ENCODE measurements around the gene RAP2A.

RAP2A gene

DNA sequence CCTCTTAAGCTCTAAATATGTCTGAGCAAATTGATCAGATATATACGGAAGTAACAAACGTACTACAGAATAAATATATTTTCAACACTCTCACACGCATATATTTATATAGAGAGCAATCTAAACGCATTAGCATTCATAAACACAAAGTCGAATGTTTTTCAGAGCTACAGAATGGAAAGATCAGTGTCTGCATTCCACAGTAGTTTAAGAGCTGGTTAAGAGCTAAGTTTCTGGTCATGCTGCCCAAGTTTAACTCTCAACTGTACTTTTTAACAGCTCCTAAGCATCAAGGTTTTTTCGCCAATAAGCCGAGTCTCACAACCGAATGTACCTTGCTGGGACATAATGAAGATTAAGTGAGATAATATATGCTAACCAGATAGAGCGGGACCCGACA lies 36.7 kb upstream of the RAP2A start:
- no peaks in the 10 kb centered on the region for H3K9me2 ChIP-seq (replicated peaks; ENCODE audit: insufficient read depth, low read length)
- H3K9me3 ChIP-seq (ENCODE audit: insufficient read depth, low read length) = no peaks in the 10 kb centered on the region
- H3K27me3 ChIP-seq (ENCODE audit: low read length) = no peaks in the 10 kb centered on the region
- peaks cover 3% of the 10 kb centered on the region; the same call in 1 of the 2 replicates for H3K36me3 ChIP-seq (ENCODE audit: low read length)
- H3K4me3 ChIP-seq (ENCODE audit: insufficient read depth, low read length, poor library complexity, severe bottlenecking) = no peak overlapping the region
- TF ChIP-seq EZH2phosphoT487 (conservative IDR thresholded peaks at IDR 0.05; ENCODE audit: low read length) = no peak
- TF ChIP-seq, protein P1, sequence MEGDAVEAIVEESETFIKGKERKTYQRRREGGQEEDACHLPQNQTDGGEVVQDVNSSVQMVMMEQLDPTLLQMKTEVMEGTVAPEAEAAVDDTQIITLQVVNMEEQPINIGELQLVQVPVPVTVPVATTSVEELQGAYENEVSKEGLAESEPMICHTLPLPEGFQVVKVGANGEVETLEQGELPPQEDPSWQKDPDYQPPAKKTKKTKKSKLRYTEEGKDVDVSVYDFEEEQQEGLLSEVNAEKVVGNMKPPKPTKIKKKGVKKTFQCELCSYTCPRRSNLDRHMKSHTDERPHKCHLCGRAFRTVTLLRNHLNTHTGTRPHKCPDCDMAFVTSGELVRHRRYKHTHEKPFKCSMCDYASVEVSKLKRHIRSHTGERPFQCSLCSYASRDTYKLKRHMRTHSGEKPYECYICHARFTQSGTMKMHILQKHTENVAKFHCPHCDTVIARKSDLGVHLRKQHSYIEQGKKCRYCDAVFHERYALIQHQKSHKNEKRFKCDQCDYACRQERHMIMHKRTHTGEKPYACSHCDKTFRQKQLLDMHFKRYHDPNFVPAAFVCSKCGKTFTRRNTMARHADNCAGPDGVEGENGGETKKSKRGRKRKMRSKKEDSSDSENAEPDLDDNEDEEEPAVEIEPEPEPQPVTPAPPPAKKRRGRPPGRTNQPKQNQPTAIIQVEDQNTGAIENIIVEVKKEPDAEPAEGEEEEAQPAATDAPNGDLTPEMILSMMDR (IDR thresholded peaks at IDR 0.05; ENCODE audit: insufficient read depth, low read length, poor library complexity, severe bottlenecking) = no peak
- no peak overlapping the region for H3K9ac ChIP-seq (ENCODE audit: low read length)
- no peak overlapping the region for H2AFZ ChIP-seq (ENCODE audit: low read depth, low read length, severe bottlenecking)
- H3K4me2 ChIP-seq (ENCODE audit: low read depth, low read length, poor library complexity, severe bottlenecking) = no peak overlapping the region
- no peaks in the 10 kb centered on the region for H3K79me2 ChIP-seq (ENCODE audit: insufficient read depth, low read length)
- H3F3A ChIP-seq (ENCODE audit: insufficient read depth) = no peaks in the 10 kb centered on the region
- H4K20me1 ChIP-seq (ENCODE audit: low read depth, low read length) = no peaks in the 10 kb centered on the region
- no peak overlapping the region for H3K27ac ChIP-seq (ENCODE audit: low read depth, low read length)

DNA sequence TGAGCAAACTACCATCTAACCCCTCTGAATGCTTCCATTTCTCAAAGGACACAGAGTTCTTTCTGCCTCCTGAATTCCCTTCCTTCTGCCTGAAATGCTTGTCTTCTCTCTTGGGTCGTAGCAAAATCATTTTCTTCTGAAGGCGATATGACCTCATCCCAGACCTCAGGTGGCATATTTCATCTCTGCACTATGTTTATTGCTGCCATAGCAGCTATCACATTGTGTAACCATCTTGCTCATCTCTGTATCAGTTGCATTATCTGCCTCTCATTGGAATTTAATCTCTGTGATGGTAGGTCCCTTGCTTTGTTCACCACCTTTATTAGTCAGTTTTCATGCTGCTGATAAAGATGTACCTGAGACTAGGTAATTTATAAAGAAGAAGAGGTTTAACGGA lies 32.5 kb upstream of the RAP2A start:
- Histone ChIP-seq H3K27me3 (ENCODE audit: low read length) (no peaks in the 10 kb centered on the region), H3K9ac (ENCODE audit: low read length) (no peak overlapping the region), H4K20me1 (ENCODE audit: low read depth, low read length) (no peaks in the 10 kb centered on the region), H3K4me2 (ENCODE audit: low read depth, low read length, poor library complexity, severe bottlenecking) (no peak overlapping the region), H3K9me3 (ENCODE audit: insufficient read depth, low read length) (no peaks in the 10 kb centered on the region), H3F3A (ENCODE audit: insufficient read depth) (no peaks in the 10 kb centered on the region), H2AFZ (ENCODE audit: low read depth, low read length, severe bottlenecking) (no peak overlapping the region), H3K36me3 (ENCODE audit: low read length) (no peaks in the 10 kb centered on the region), H3K27ac (ENCODE audit: low read depth, low read length) (no peak overlapping the region), H3K79me2 (ENCODE audit: insufficient read depth, low read length) (no peaks in the 10 kb centered on the region), H3K4me3 (ENCODE audit: insufficient read depth, low read length, poor library complexity, severe bottlenecking) (no peak overlapping the region), H3K9me2 (replicated peaks; ENCODE audit: insufficient read depth, low read length) (no peaks in the 10 kb centered on the region)
- TF ChIP-seq, protein P1 (IDR thresholded peaks at IDR 0.05; ENCODE audit: insufficient read depth, low read length, poor library complexity, severe bottlenecking) = no peak
- TF ChIP-seq EZH2phosphoT487 (conservative IDR thresholded peaks at IDR 0.05; ENCODE audit: low read length) = no peak

DNA sequence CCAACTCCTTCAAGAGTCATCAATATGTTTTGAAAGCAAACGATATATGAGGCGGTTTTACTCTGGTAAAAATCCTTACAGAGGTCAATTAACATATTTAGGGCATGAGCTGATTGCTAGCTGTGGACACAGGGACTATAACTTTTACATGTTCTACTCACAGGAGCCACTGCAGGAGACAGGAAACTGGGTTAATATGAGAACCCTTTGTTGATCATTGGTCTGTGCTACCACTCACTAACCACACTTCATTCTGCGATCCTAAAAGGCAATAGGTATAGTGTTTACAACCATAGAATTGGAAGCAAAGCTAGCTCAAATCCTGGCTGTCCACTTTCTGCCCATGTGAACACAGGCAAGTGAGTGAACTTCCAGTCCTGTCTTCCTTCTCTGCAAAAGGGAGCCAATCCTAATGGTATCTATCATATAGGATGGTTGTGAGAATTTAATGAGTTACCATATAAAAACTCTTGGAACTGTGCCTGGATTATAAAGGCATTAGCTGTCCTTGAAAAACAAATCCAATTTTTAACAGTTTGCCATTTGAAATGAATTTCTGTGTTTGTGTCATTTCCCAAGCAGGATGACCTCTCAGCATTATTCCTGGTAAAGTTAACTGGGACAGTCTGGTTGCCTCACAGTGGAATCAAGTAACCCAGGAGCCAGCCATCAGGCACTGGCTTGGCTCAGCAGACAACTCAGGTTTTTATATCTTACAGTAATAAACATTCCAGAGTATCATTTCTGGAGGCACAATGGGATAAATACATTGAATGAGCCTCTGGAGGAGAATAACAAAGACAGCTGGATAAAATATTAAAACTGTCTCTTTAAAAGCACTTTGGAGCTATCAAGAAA lies 29.8 kb upstream of the RAP2A start:
- no peak overlapping the region for H2AFZ ChIP-seq (ENCODE audit: low read depth, low read length, severe bottlenecking)
- H3K9me3 ChIP-seq (ENCODE audit: insufficient read depth, low read length) = no peaks in the 10 kb centered on the region
- H3K4me2 ChIP-seq (ENCODE audit: low read depth, low read length, poor library complexity, severe bottlenecking) = no peak overlapping the region
- no peaks in the 10 kb centered on the region for H3F3A ChIP-seq (ENCODE audit: insufficient read depth)
- no peak for TF ChIP-seq EZH2phosphoT487 (conservative IDR thresholded peaks at IDR 0.05; ENCODE audit: low read length)
- TF ChIP-seq, protein P1 (IDR thresholded peaks at IDR 0.05; ENCODE audit: insufficient read depth, low read length, poor library complexity, severe bottlenecking) = no peak
- no peaks in the 10 kb centered on the region for H3K9me2 ChIP-seq (replicated peaks; ENCODE audit: insufficient read depth, low read length)
- no peaks in the 10 kb centered on the region for H3K79me2 ChIP-seq (ENCODE audit: insufficient read depth, low read length)
- H3K27ac ChIP-seq (ENCODE audit: low read depth, low read length) = no peak overlapping the region
- no peak overlapping the region for H3K9ac ChIP-seq (ENCODE audit: low read length)
- H4K20me1 ChIP-seq (ENCODE audit: low read depth, low read length) = no peaks in the 10 kb centered on the region
- H3K27me3 ChIP-seq (ENCODE audit: low read length) = no peaks in the 10 kb centered on the region
- H3K36me3 ChIP-seq (ENCODE audit: low read length) = no peaks in the 10 kb centered on the region
- H3K4me3 ChIP-seq (ENCODE audit: insufficient read depth, low read length, poor library complexity, severe bottlenecking) = no peak overlapping the region

Measured in SU-DHL-6 (cell line).